Left lobe of liver (tissue), 2 donors: ENCODE results near the gene USP48. TPM values are rescaled to one million over a fixed set of nuclear protein-coding genes. Genes with fewer than 3 reads are reported as not detected.

Source experiments
- ATAC-seq: fragments of 200-7000 bp; cut with Tn5 transposase; one replicate; pipeline ENCODE4 v1.9.1; 2020; ENCODE audit warnings: mild to moderate bottlenecking, moderate library complexity
- DNase-seq: peaks from one replicate; pipeline ENCODE4 v3.0.0-alpha.2; 2020; ENCODE audit warnings: low spot score
- total RNA-seq: library from RNA; stranded (reverse); gene quantifications from one replicate; pipeline ENCODE4 v1.2.1, GENCODE V29; 2021
- donor health status: DM: no; HTN: no; CAD: no; lungs with moderate emphysema.
- donor health status: DM: no; HTN: yes; CAD: no.

USP48 gene
- total RNA-seq, 1 donor from 2014 or later: 22.7 TPM

GRCh38 chr1:21752186-21752585, 30.8 kb downstream of the USP48 start:
- ATAC-seq (no peak), DNase-seq (no peak)

GRCh38 chr1:21751281-21751680, 31.7 kb downstream of the USP48 start:
- ATAC-seq: no peak
- DNase-seq: no peak

- ATAC-seq (no peak), DNase-seq (no peak)
These were observed 32.1 kb downstream of the USP48 start for GRCh38 chr1:21750841-21751240.

GRCh38 chr1:21749859-21750468, 33.0 kb downstream of the USP48 start:
- DNase-seq (no peak), ATAC-seq (no peak)

GRCh38 chr1:21749109-21749508, 33.8 kb downstream of the USP48 start:
- no peak for DNase-seq
- peak; percentile 22 for ATAC-seq

- DNase-seq (no peak), ATAC-seq (no peak)
These were observed 39.5 kb downstream of the USP48 start for GRCh38 chr1:21743476-21743875.

GRCh38 chr1:21742578-21742977, 40.4 kb downstream of the USP48 start:
- DNase-seq: no peak

GRCh38 chr1:21741206-21741605, 41.7 kb downstream of the USP48 start:
- no peak for DNase-seq
- no peak for ATAC-seq

More at GRCh38 chr1:21742578-21742977, 40.4 kb downstream of the USP48 start:
- ATAC-seq: no peak

GRCh38 chr1:21736876-21737275, 46.1 kb downstream of the USP48 start:
- ATAC-seq (no peak), DNase-seq (no peak)

- DNase-seq (no peak), ATAC-seq (no peak)
These were observed 46.9 kb downstream of the USP48 start for GRCh38 chr1:21736011-21736410.

- ATAC-seq (no peak), DNase-seq (no peak)
These were observed 48.4 kb downstream of the USP48 start for GRCh38 chr1:21734526-21734925.

- DNase-seq (no peak), ATAC-seq (no peak)
These were observed 50.3 kb downstream of the USP48 start for GRCh38 chr1:21732664-21733063.

GRCh38 chr1:21725748-21726392, 57.1 kb downstream of the USP48 start:
- ATAC-seq (no peak), DNase-seq (no peak)

GRCh38 chr1:21724570-21724969, 58.4 kb downstream of the USP48 start:
- no peak for ATAC-seq
- DNase-seq: no peak

- ATAC-seq (no peak), DNase-seq (no peak)
These were observed 58.9 kb downstream of the USP48 start for GRCh38 chr1:21724098-21724497.

GRCh38 chr1:21721295-21721985, 61.5 kb downstream of the USP48 start:
- ATAC-seq (peak; percentile 86), DNase-seq (no peak)

GRCh38 chr1:21716169-21716568, 66.8 kb downstream of the USP48 start:
- DNase-seq (no peak), ATAC-seq (no peak)

- DNase-seq (no peak), ATAC-seq (no peak)
These were observed 75.1 kb downstream of the USP48 start for GRCh38 chr1:21707891-21708290.

GRCh38 chr1:21707086-21707840, 75.7 kb downstream of the USP48 start:
- no peak for DNase-seq
- ATAC-seq: no peak

GRCh38 chr1:21706151-21706835, 76.7 kb downstream of the USP48 start:
- ATAC-seq: peak; percentile 27
- DNase-seq: no peak
